DOHH2 (cell line): Measurements from ENCODE around the gene LMBR1L.
"Not testable (repeated sequence)": the region's sequence is repeated elsewhere in the genome, so short reads cannot be mapped to it uniquely, and the experiment has no call there.

Source experiments
- CTCF ChIP-seq: fragments of 200-600 bp; sonication (generic); IDR thresholded peaks from one replicate; pipeline ENCODE4 v1.5.1; 2014; ENCODE audit warnings: antibody characterized with exemption, mild to moderate bottlenecking, low read depth, low read length; ENCODE audit not compliant: poor library complexity, severe bottlenecking
- EZH2phosphoT487 ChIP-seq: fragments of 200-600 bp; sonication (generic); IDR thresholded peaks from 2 replicates; pipeline ENCODE4 v1.6.1; 2017; ENCODE audit warnings: borderline replicate concordance, mild to moderate bottlenecking, antibody characterized with exemption, low read length, moderate library complexity, mixed read lengths

- TF ChIP-seq CTCF, EZH2phosphoT487: not testable (repeated sequence)
These were observed 17.3 kb upstream of the LMBR1L start for GRCh38 chr12:49127971-49128370.
